Hematopoietic multipotent progenitor cell treated with erythropoietin and hydrocortisone succinate and interleukin-3 and kit ligand, for 17 days (in vitro differentiated cells): ENCODE data around the gene PLXNA4.

Experiments used
- DNase-seq: peaks from one replicate; pipeline ENCODE4 v3.0.0-alpha.2; 2015; ENCODE audit warnings: low spot score

PLXNA4 gene

DNA sequence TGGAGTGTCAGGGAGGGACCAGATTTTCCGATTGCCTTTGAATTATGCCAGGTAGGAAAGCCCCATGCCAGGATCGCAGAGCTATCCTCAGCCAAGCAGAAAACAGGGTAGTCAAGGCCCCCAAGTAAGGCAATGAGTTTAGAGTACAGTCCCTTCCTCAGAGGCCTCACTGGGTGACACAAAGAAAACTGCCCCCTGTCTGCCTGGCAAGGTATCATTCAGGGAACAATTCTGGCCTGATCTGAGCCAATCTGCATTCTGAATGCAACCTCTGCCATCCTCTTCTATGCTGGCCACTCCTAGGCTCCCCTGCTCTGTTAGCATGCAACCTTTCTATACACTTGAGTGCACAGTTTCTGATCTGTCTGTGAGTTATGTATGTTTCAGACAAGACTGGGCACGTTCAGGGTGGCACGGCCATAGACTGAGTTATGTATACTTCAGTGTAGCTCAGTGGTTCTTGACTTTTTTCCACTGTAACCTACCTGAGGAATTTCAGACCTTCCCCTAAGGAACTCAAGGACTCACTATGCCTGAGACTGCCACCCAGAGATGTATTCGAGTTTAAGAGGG, 336.8 kb downstream of the PLXNA4 start:
- DNase-seq, result no peak

DNA sequence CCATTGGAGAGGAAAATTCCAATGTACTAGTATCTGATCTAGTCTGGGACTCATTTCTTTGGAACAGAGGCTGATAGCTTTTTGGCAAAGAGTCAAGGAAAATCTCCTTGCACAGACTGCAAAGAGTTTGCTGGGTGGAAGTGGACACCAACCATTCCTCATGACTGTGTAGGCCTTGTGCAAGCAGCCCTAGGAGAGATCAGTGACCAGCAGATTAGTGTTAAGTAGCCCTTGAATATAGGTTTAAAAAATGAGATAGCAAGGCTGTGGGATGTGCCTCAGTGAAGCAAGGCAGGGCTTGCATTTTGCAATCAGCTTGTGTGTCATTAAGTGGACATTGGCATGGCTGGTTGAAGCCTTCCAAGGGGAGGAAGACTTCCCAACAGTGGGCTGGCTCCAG, 341.6 kb downstream of the PLXNA4 start:
- no peak for DNase-seq

DNA sequence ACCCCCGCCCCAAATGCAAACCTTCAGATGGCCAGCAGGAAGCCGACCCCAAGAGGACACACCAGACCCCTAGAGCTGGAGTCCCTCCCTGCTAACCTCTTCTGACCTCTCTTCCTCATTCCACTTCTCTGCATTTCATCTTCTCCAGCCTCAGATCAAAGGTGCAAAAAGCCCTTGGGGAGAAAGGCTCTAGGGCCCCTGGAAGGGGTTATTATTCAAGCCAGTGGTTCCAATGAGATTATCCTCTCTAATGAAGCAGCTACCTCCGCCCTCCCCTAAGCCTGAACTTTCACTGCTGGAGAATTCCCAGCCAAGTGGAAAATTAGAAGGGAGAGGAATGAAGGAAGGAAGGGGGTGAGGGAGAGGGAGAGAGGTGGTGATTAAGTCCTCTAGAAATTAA, 343.9 kb downstream of the PLXNA4 start:
- no peak for DNase-seq

DNA sequence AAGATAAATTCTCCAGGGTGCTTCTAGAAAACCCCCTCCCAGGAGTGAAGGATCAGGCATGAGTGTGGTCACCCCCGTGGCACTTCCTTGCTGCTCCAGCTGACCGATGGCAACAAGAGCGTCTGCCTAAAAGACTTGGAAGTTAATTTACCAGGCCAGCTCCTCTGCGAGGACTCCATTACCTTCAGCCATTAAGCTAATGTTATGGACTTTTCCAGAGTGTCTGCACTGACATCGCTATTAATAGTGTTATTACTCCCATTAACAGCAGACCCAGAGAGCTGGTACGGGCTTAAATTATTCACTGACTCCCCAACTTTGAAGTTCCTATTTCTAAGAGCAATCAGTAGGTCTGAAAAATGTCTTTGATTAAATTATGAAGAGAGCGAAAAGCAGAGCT, 345.8 kb downstream of the PLXNA4 start:
- DNase-seq, result no peak

DNA sequence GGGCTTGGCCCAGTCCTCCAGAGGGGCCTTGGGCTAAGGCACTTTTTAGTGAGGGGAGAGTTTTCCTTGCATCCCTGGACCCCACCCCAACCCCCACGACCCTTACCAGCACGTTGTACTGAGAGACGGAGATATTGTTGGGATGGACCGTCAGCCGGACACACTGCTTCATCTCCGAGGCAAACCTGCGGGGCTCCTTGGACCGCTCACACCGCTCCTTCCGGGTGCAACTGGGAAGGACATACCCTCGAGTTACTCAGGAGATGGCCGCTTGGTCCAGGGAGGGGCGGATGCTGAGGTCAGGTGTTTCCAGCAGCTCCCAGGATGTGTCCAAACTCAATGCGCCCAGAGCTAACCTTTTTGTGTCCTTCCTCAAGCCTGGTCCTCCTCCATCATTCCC, 348.0 kb downstream of the PLXNA4 start:
- no peak for DNase-seq

DNA sequence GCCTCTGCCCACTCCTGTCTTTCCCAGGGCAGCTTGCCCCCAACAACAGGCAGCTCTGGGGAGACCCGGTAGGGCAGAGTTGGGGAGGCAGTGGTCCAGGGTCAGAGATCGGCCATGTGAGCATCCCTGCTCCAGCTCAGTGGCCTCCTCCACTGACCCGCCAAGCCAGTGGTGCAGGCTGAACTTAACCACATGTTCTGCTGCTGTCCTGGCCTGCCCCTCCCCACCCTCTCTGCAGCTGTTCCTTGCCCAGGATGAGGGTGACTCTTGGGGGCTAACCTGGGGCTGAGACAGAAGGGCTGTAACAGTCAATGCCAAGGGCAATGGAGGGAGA, 349.3 kb downstream of the PLXNA4 start:
- no peak for DNase-seq

DNA sequence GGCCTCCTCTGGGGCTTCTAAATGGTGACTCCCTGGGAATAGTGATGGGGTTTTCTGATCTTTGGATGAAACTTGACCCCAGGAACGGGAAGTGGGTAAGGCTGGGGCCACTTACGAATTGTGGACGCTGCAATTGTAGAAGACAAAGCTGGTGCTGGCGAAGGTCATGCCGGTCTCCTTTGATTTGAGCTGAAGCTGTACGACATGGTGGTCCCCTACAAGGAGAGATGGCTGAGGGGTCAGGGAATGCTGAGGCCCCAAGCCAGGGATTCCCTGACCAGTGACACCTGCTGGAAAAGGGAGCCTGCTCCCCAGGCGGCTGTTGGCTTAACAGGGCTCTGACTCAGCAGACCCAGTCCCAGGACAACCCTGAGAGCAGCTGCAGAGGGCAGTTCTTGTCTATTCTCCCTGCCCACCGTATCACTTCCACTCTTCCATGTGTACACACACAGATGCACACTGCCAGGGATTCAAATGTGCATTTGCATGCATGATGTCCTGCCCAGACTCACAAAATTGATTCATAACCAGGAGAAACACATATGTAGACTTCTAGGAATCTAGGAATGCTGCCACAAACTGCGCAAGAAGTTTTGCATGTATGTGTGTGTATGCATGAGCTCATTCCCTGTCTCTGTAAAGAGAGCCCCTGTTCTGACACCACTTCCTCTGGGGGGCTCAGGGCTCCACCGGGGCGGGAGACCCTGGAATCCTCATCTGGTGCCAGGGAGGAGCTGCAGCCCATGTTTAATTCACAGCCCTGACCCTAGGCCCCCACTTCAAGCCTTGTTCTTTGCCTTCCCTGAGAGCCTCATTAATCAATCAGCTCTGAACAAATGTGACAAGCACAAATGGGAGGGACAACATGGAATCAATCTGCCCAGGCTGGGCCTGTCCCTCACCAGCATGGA, 350.0 kb downstream of the PLXNA4 start:
- DNase-seq, result no peak

DNA sequence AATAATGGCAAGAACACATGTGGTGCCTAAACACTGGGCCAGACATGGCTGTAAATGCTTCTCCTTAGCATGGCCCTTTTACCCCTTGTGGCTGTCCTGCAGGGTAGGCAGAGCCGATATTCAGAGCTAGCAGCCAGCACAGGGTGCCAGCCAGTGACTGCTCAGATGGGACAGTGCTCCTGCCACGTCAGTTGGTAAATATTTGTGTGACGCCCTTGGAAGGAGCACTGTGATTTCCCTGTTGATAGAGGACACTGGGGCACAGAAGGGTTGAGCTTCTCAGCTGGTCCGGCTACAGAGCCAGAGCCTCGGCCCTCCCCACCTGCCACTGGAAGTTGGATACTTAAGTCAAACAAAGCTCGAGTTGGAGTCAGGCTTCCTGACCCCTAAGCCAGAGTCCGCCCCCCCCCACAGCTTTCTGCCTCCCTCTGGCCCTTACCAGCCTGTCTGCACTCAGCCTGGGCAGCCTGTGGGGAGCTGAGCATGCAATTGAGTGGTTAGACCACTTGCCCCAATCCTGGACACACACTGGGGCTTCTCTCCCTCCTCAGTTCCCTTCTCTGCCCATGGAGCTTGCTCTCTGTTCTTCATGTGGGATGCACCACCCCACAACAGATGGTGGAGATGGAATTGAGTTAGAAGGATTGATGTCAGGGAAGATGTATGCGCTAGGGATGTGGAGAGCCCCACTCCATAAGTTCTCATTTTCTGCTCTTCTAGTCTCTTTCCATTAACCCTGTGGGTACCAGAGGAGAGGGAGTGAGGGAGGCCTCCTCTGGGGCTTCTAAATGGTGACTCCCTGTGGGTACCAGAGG, 350.8 kb downstream of the PLXNA4 start:
- no peak for DNase-seq

DNA sequence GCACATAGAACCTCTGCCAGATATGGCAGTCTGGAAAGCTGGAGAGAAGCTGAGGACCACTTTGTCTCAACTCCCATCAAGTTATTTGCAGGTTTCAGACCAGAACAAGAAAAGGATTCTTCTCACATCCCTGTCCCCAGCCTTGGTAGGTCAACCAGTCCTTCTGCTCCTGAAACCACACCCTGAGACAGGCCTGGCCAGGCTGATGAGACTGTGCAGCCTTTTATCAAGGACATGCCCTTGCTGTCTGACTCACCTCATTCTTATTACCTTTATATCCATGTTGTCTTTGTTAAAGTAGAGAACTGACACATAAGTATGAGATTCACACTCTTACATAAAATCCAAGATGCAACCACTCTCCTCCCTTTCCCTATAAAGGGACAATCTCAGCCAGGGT, 354.9 kb downstream of the PLXNA4 start:
- no peak for DNase-seq

DNA sequence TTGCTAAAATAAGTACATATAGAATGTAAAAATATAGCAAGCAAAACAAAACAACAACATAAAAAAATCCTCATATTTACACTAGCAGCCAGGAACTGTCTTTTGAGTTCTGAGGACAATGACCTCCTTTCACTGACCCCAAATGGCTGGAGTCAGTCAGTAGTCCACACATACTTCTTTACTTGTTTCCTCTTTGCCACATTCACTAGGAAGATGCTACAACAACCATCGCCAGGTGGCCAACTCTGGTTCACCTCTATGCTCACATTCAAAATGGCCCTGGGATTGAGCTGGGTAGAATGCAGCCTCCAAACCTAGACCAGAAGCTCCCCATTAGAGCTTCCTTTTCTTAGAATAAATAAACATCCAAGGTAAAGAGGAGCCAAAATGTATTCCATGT, 356.2 kb downstream of the PLXNA4 start:
- DNase-seq, result no peak

DNA sequence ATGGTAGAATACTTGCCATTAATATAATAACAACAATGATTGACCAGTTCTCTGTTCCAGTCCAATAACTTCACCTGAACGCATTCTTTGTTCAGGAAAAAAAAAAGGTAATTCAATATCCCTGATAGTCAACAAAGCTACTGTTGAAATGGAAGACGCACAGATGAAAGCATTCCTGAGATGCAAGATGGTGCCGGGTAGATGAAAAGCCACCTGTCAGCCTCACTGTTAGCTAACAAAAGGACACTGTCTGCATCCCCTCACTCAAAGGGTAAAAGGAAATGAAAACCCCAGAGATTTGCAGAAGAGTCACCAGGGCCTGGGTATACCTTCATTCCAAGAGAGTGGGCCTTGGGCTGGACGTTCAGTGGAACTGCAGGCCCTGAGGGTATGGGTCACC, 357.4 kb downstream of the PLXNA4 start:
- DNase-seq, result no peak

DNA sequence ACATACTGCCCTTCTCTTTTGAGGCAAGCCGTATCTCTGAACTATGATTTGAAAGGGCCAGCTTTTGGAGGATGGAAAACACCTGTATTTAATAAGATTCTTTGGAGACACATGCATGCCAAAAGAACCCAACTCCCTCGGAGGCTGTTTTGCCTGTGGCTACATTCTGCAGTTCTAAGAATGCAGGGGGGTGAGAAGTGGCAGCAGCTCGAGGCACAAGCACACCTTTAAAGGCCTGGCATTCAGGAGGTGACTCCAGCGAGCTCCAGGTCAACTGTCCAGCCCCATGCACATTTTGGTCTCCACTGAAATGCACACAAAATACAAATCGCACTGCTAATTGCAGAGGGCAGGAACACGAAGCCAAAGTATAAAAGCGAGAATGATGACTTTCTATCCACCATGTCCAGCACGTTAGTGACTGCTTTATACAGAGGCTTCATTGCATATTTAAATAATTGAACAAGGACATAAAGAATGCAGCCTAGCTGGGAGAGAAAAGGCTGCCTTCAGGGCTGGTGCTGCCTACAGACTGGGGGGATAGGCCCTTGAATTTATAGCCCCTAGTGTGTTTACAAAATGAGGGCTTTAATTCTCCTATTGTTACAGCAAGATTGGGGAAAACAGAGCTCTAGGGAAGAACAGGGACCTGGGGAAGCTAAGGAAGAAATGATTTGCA, 359.3 kb downstream of the PLXNA4 start:
- DNase-seq, result no peak

DNA sequence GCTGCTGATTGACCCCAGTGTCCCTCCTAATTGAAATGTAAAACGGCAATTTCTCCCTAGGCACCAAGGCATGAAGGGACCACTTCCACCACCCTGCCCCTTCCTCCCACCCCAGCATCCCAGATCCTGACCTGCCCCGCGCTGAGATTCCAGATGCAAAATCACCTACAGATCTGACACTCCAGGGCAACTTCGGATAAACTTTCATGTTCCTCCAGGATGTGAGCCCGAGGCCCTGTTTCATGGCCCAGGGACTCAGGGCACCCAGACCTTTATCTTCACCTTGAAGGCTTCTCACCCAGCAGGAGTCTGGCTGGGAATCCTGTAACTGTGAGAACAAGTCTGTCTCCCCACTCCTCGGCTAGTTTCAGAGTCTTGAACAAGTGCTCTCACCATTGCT, 361.8 kb downstream of the PLXNA4 start:
- no peak for DNase-seq

DNA sequence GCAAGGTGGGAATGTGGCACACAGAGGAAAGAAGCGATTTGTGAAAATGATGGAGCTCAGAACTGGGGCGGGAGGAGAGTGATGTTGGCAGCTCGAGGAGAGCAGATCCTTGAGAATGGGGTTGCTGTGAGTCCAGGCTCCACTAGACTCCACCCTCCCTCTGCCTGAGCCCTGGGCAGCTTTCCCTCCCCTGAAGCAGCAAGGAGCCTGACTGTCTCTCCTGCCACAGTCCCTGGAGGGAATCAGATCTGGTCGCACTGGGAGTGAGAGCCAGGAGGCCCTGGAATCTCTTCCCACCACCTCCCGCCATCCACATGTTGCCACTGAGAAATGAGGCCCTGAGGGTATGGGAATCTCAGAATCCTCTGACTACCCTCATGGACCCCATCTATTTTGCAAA, 362.7 kb downstream of the PLXNA4 start:
- no peak for DNase-seq

DNA sequence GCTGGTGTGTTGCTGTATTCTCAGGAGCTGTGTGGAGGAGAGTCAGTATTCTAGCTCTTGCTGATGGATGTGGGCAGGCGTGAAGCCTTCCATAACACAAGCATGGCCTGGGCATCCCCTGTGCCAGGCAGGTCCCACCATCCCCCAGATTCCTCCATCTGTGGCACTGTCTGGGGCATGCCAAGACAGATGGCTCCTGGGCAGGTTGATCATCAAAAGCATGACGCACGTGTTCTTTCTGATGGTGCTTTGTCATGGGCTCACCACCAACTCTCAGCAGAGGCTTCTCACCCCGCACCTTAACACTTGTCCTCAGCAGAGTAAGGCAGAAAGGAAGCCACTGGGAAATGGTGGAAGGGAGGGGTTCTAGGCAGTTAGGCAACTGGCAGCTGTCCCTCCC, 364.3 kb downstream of the PLXNA4 start:
- no peak for DNase-seq

DNA sequence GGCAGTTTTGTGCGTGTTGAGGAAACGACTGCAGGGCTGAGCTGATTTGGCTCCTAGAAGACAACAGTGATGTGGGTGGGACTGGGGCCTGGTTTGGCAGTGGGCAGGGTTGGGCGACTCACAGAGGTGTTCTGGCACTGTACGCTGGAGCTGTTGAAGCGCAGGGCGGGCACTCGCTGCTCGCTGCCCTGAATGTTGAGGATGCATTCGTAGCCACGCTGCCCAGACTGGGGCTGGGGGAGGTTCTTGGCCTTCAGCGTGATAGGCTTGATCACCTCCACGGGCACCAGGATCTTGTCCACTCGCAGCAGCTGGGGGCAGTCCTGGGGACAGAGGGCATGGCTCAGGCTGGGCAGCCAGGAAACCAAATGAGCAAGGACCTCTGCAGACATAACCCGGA, 365.4 kb downstream of the PLXNA4 start:
- DNase-seq, result no peak

DNA sequence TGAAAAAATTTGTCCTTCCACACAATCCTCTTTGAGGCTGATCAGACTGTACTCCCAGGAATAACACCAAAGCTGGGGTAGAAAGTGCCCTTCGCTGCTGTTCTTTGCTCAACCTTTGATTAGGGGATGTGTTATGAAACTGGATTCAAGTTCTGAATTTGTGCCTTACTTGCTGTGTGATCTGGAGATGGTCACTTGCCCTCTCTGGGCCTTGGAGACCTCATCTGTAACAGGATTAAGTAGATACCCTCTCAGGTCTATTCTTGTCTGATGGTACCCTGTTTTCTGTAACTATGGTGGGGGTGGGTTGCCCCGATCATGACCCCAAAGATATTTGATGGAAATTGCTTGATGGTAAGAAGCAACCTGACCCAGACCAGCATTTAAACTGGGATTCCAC, 368.5 kb downstream of the PLXNA4 start:
- DNase-seq, result no peak

DNA sequence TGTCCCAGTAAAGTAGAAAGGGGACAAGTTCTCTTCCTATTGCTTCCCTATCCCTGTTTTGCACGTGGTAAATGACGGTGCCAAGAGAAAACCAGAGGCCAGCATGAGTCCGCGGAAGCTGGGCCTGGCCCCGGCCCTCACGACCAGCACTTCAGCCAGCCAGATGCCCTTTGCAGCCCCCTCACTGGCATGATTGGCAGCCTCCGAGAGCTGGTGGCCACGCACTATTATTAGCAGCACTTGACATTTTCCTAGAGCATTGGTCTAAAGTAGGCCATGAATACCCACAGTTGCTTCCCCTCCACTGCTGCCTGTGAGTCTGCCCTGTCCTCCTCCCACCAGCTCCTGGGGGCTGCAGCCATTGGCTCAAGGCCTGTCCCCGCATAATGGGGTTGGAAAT, 369.1 kb downstream of the PLXNA4 start:
- DNase-seq, result no peak

DNA sequence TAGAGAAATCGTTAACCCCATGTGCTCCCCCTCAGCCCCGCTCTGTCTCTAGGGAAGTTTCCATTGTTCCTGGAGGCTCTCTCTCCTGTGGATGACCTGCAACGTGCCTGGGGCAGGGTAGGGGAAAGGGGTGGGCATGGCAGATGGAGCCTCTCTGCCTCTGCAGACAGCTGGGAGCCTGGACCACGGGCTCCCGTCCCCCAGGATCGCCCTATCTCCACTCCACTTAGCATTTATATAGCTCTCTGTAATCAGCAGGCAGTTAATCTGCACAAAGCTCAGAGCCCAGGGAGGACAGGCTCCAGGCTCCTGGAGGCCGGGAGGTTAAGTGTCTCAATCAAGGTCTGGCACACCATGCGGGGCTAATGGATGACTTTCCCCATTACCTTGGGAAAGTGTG, 369.7 kb downstream of the PLXNA4 start:
- DNase-seq, result no peak

DNA sequence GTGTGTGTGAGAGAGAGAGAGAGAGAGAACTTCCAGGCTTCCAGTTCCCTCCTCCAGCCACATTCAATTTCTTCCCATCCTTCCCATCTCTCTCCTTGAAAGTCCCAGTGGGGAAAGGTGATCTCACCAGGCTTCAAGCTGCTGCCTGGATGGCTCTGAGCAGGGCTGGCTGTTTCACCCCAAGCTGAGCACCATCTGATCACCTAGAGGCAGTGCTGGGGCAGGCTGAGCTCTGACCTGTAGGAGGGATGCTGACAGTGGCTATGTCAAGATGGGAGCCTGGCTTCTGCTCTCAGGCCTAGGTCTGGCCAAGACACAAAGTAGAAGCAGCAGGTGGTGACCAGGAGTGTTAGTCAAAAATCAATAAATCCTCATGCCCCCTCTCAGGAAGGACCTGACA, 370.8 kb downstream of the PLXNA4 start:
- DNase-seq, result no peak

DNA sequence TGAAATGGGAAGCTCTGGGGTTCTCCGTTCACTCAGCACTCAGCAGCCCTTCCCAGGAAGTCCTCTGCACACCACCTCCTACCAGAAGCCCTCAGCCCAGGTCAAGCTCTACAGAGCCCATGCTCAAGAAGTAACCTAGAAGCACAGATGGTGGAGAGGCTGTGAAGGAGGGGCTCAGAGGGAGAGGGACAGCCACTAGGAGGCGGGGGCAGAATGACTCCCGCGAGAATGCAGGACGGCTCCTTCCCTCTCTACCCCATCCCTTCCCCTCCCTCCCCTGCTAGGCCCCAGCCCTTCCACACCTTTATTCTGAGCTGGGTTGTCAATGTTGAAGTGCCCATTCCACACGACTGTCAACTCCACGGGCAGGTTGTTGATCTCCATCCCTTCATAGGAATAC, 373.2 kb downstream of the PLXNA4 start:
- no peak for DNase-seq

DNA sequence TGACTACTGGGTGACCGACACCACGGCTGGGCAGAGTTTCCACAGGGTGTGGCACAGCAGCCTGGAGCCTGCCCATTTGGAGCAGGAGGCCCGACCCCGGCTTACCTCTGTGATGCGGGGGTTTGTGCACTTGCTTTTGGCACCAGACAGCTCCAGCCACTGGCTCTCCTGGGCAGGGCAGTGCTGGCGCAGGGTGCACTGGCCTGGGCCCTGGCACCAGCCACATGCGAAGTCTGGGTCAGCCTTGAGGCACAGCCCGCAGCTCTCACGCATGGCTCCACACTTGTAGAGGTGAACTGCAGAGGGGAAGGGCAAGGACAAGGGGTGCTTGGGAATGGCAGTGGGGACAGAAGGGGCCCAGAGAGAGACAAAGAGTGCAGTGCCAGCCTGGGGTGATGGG, 373.7 kb downstream of the PLXNA4 start:
- DNase-seq, result no peak

DNA sequence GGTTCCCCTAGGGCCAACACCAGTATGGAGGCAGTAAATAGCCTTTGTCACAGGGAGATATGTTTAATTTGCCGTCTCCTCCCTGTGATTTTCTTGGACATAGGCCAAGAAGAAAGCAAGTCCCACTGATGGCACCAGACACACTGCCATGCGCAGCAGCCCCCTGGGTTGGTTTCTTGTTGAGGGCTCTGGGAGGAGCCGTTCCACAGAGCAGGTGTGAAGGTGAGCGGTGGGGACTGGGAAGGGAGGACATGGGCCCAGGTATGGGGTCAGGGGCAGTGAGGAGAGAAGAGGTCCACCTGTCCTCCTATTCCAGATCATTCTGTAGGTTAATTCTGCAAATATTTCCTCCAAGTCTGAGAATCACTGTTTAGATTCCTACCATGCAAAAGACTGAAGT, 376.1 kb downstream of the PLXNA4 start:
- DNase-seq, result no peak
